Glutamatergic neuron (in vitro differentiated cells): ENCODE data around the gene DIP2A. TPM values are rescaled to one million over a fixed set of nuclear protein-coding genes. Genes with fewer than 3 reads are reported as not detected.

Experiments used
- DNase-seq: peaks from one replicate; pipeline ENCODE4 v3.0.0; 2022
- H3K27ac Mint-ChIP-seq: one replicate; pipeline ENCODE4 v1.8.0; 2020; ENCODE audit warnings: mild to moderate bottlenecking, mixed read lengths, inconsistent platforms; ENCODE audit not compliant: unreplicated experiment
- H3K27me3 Mint-ChIP-seq: one replicate; pipeline ENCODE4 v1.8.0; 2020; ENCODE audit warnings: mild to moderate bottlenecking, moderate library complexity, mixed read lengths, inconsistent platforms; ENCODE audit not compliant: unreplicated experiment
- H3K36me3 Mint-ChIP-seq: one replicate; pipeline ENCODE4 v1.8.0; 2020; ENCODE audit warnings: mild to moderate bottlenecking, mixed read lengths, inconsistent platforms; ENCODE audit not compliant: unreplicated experiment
- H3K4me1 Mint-ChIP-seq: one replicate; pipeline ENCODE4 v1.8.0; 2020; ENCODE audit warnings: mild to moderate bottlenecking, low read depth, mixed read lengths, inconsistent platforms; ENCODE audit not compliant: unreplicated experiment
- H3K4me3 Mint-ChIP-seq: one replicate; pipeline ENCODE4 v1.8.0; 2020; ENCODE audit warnings: mild to moderate bottlenecking, mixed read lengths, inconsistent platforms; ENCODE audit not compliant: unreplicated experiment
- H3K9me3 Mint-ChIP-seq: one replicate; pipeline ENCODE4 v1.8.0; 2020; ENCODE audit warnings: mild to moderate bottlenecking, moderate library complexity, mixed read lengths, inconsistent platforms; ENCODE audit not compliant: unreplicated experiment
- CTCF ChIP-seq: fragments of 200-600 bp; sonication (generic); IDR thresholded peaks from one replicate; pipeline ENCODE4 v1.5.0; 2021; ENCODE audit not compliant: partially characterized antibody, unreplicated experiment
- total RNA-seq: library from RNA; stranded (reverse); fragmentation: NEBNext Ultra II Directional; extraction: Animal tissue kit (Norgen Biotek cat#: 25700); gene quantifications from one replicate; pipeline ENCODE4 v1.2.1, GENCODE V29; 2021; ENCODE audit not compliant: unreplicated experiment

Gene DIP2A
- total RNA-seq, 1 donor from 2014 or later = 55.4 TPM

GRCh38 chr21:46411691-46412090, 47.0 kb upstream of the DIP2A start:
- no peak for DNase-seq
- Mint-ChIP-seq H3K36me3 (no peaks in the 10 kb centered on the region), H3K4me1 (no peaks in the 10 kb centered on the region), H3K9me3 (peaks cover 6% of the 10 kb centered on the region), H3K27me3 (peaks cover 7% of the 10 kb centered on the region), H3K4me3 (no peak overlapping the region), H3K27ac (no peak overlapping the region)
- TF ChIP-seq CTCF = no peak

- H3K4me3 Mint-ChIP-seq = no peak overlapping the region
- no peak for DNase-seq
- H3K4me1 Mint-ChIP-seq = no peaks in the 10 kb centered on the region
- peaks cover 7% of the 10 kb centered on the region for H3K27me3 Mint-ChIP-seq
- peaks cover 6% of the 10 kb centered on the region for H3K9me3 Mint-ChIP-seq
- TF ChIP-seq CTCF = no peak
- H3K36me3 Mint-ChIP-seq = no peaks in the 10 kb centered on the region
- H3K27ac Mint-ChIP-seq = no peak overlapping the region
Measured at GRCh38 chr21:46412521-46413364, 45.9 kb upstream of the DIP2A start.

- Mint-ChIP-seq H3K4me1 (no peaks in the 10 kb centered on the region), H3K4me3 (no peak overlapping the region), H3K9me3 (peaks cover 6% of the 10 kb centered on the region), H3K27ac (peak overlapping the region; percentile 72), H3K27me3 (peaks cover 7% of the 10 kb centered on the region), H3K36me3 (no peaks in the 10 kb centered on the region)
- no peak for TF ChIP-seq CTCF
- DNase-seq = no peak
Measured at GRCh38 chr21:46413365-46413696, 45.4 kb upstream of the DIP2A start.

GRCh38 chr21:46414965-46415275, 43.8 kb upstream of the DIP2A start:
- Mint-ChIP-seq H3K27me3 (peaks cover 6% of the 10 kb centered on the region), H3K4me3 (no peak overlapping the region), H3K27ac (no peak overlapping the region), H3K4me1 (no peaks in the 10 kb centered on the region), H3K9me3 (peaks cover 6% of the 10 kb centered on the region), H3K36me3 (peaks cover 6% of the 10 kb centered on the region)
- DNase-seq = no peak
- TF ChIP-seq CTCF = no peak

- no peak overlapping the region for H3K27ac Mint-ChIP-seq
- peaks cover 6% of the 10 kb centered on the region for H3K27me3 Mint-ChIP-seq
- H3K36me3 Mint-ChIP-seq = peaks cover 10% of the 10 kb centered on the region
- no peak overlapping the region for H3K4me3 Mint-ChIP-seq
- H3K4me1 Mint-ChIP-seq = peaks cover 2% of the 10 kb centered on the region
- no peak for DNase-seq
- H3K9me3 Mint-ChIP-seq = peaks cover 7% of the 10 kb centered on the region
- no peak for TF ChIP-seq CTCF
Measured at GRCh38 chr21:46416551-46416950, 42.1 kb upstream of the DIP2A start.
